ENCODE results near the gene CROCC. TPM values are rescaled to one million over a fixed set of nuclear protein-coding genes. Genes with fewer than 3 reads are reported as not detected.

CROCC gene
- total RNA-seq, 4 donors from 2014 or later = 27.7 to 86.4 (median 60.2) TPM

GRCh38 chr1:16922885-16923431 lies 1.2 kb downstream of the CROCC start:
- no peaks in the 10 kb centered on the region for H3K27me3 ChIP-seq
- H3K4me3 ChIP-seq = no peak overlapping the region
- no peaks in the 10 kb centered on the region for H3K36me3 ChIP-seq
- WGBS = 88% methylated on average over 18 of the region's 18 CpGs
- no peaks in the 10 kb centered on the region for H3K9me3 ChIP-seq
- TF ChIP-seq EP300 (IDR thresholded peaks at IDR 0.05) (no peak), POLR2AphosphoS5 (IDR thresholded peaks at IDR 0.05) (no peak), CTCF (IDR thresholded peaks at IDR 0.05) (no peak), POLR2A (IDR thresholded peaks at IDR 0.05) (no peak)
- DNase-seq (ENCODE audit: low spot score in 2 of 2) = no peak
- H3K27ac ChIP-seq = no peak overlapping the region
- H3K4me1 ChIP-seq = peaks cover 39% of the 10 kb centered on the region

- no peaks in the 10 kb centered on the region for H3K9me3 ChIP-seq
- TF ChIP-seq CTCF (IDR thresholded peaks at IDR 0.05) (no peak), POLR2A (IDR thresholded peaks at IDR 0.05) (no peak), EP300 (IDR thresholded peaks at IDR 0.05) (no peak), POLR2AphosphoS5 (IDR thresholded peaks at IDR 0.05) (no peak)
- H3K4me3 ChIP-seq = no peak overlapping the region
- no peaks in the 10 kb centered on the region for H3K27me3 ChIP-seq
- H3K27ac ChIP-seq = no peak overlapping the region
- 89% methylated on average over 23 of the region's 23 CpGs for WGBS
- H3K36me3 ChIP-seq = no peaks in the 10 kb centered on the region
- peaks cover 40% of the 10 kb centered on the region for H3K4me1 ChIP-seq
- no peak for DNase-seq (ENCODE audit: low spot score in 2 of 2)
These were observed 2.6 kb downstream of the CROCC start for GRCh38 chr1:16924216-16924918.

- Histone ChIP-seq H3K27ac (peak overlapping the region; percentile 17), H3K4me3 (no peak overlapping the region), H3K27me3 (no peaks in the 10 kb centered on the region), H3K9me3 (no peaks in the 10 kb centered on the region), H3K36me3 (no peaks in the 10 kb centered on the region), H3K4me1 (peaks cover 46% of the 10 kb centered on the region)
- DNase-seq (ENCODE audit: low spot score in 2 of 2) = peak in 1 of 2 donors; percentile 57
- WGBS = 82% methylated on average over 13 of the region's 13 CpGs
- TF ChIP-seq EP300 (IDR thresholded peaks at IDR 0.05) (no peak), CTCF (IDR thresholded peaks at IDR 0.05) (no peak), POLR2AphosphoS5 (IDR thresholded peaks at IDR 0.05) (no peak), POLR2A (IDR thresholded peaks at IDR 0.05) (no peak)
These were observed 3.3 kb downstream of the CROCC start for GRCh38 chr1:16924919-16925477.

- H3K36me3 ChIP-seq = peaks cover 6% of the 10 kb centered on the region
- TF ChIP-seq POLR2AphosphoS5 (IDR thresholded peaks at IDR 0.05) (peak in 1 of 3 donors; percentile 15), CTCF (IDR thresholded peaks at IDR 0.05) (no peak)
- no peaks in the 10 kb centered on the region for H3K9me3 ChIP-seq
- 55% methylated on average over 13 of the region's 13 CpGs for WGBS
- H3K4me3 ChIP-seq = no peak overlapping the region
- H3K4me1 ChIP-seq = peaks cover 54% of the 10 kb centered on the region
- DNase-seq (ENCODE audit: low spot score in 2 of 2) = peak in 1 of 2 donors; percentile 75
- H3K27ac ChIP-seq = peak overlapping the region; percentile 17
- H3K27me3 ChIP-seq = no peaks in the 10 kb centered on the region
These were observed 4.1 kb downstream of the CROCC start for GRCh38 chr1:16925635-16926490.
